Measurements from ENCODE around the gene NTNG2.

Gene NTNG2

DNA sequence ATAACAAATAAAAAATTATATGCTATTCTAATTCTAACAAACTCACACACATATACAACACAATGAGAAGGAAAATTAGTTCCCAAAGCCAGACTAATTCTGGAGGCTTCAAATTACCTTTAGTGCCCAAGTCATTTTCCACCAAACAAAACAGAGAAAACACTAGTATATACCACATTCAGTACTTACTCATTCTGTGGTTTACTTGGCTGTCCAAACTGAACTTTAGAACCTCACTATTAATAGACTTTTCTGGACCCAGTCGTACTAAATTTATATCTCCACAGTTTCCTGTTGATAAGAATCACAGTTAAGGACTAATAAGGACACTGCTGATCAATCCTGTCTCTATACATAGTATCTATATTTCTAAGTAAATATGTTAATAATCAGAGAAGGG is 126.5 kb downstream of the NTNG2 start:
- H3K36me3 ChIP-seq = peaks cover 85% of the 10 kb centered on the region
- H3K27ac ChIP-seq = no peak overlapping the region
- H3K4me3 ChIP-seq (ENCODE audit: low read depth in 1 of 2, low read length in 1 of 2) = no peak overlapping the region
- no peaks in the 10 kb centered on the region for H3K27me3 ChIP-seq
- H3K9me3 ChIP-seq = no peaks in the 10 kb centered on the region
- H3K4me1 ChIP-seq (ENCODE audit: control insufficient read depth in 1 of 2, insufficient read depth in 1 of 2, low read depth in 1 of 2, low read length in 1 of 2) = no peaks in the 10 kb centered on the region
- TF ChIP-seq, protein P1, sequence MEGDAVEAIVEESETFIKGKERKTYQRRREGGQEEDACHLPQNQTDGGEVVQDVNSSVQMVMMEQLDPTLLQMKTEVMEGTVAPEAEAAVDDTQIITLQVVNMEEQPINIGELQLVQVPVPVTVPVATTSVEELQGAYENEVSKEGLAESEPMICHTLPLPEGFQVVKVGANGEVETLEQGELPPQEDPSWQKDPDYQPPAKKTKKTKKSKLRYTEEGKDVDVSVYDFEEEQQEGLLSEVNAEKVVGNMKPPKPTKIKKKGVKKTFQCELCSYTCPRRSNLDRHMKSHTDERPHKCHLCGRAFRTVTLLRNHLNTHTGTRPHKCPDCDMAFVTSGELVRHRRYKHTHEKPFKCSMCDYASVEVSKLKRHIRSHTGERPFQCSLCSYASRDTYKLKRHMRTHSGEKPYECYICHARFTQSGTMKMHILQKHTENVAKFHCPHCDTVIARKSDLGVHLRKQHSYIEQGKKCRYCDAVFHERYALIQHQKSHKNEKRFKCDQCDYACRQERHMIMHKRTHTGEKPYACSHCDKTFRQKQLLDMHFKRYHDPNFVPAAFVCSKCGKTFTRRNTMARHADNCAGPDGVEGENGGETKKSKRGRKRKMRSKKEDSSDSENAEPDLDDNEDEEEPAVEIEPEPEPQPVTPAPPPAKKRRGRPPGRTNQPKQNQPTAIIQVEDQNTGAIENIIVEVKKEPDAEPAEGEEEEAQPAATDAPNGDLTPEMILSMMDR (IDR thresholded peaks at IDR 0.05) = no peak

DNA sequence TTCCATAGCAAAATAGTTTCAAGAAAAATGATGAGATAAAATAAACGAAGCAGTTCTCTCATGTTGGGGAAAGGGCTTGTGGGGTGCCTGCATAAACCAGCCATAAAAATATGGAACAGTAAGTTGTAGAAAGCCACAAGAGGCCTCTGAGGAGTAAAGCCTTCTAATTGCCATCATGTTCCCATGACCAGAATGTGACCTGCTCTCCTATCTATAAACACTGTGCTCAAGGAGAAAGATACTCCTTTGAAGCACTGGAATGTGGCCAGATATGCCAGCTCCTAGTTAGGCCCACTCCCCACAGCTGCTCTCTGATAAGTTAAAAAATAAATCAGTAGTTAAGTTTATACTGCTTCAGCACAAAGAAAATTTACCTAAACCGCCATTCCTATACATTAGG is 127.1 kb downstream of the NTNG2 start:
- Histone ChIP-seq H3K27ac (no peak overlapping the region), H3K36me3 (peaks cover 85% of the 10 kb centered on the region)
- TF ChIP-seq, protein P1 (IDR thresholded peaks at IDR 0.05) = no peak

GRCh38 chr9:132293145-132293721 is 131.4 kb downstream of the NTNG2 start:
- Histone ChIP-seq H3K36me3 (peaks cover 85% of the 10 kb centered on the region), H3K4me1 (ENCODE audit: control insufficient read depth in 1 of 2, insufficient read depth in 1 of 2, low read depth in 1 of 2, low read length in 1 of 2) (no peaks in the 10 kb centered on the region), H3K4me3 (ENCODE audit: low read depth in 1 of 2, low read length in 1 of 2) (no peak overlapping the region), H3K27ac (no peak overlapping the region), H3K27me3 (no peaks in the 10 kb centered on the region), H3K9me3 (no peaks in the 10 kb centered on the region)
- TF ChIP-seq, protein P1 (IDR thresholded peaks at IDR 0.05) = no peak

More for the DNA sequence above, 127.1 kb downstream of the NTNG2 start:
- H3K4me3 ChIP-seq (ENCODE audit: low read depth in 1 of 2, low read length in 1 of 2) = no peak overlapping the region
- H3K4me1 ChIP-seq (ENCODE audit: control insufficient read depth in 1 of 2, insufficient read depth in 1 of 2, low read depth in 1 of 2, low read length in 1 of 2) = no peaks in the 10 kb centered on the region
- no peaks in the 10 kb centered on the region for H3K27me3 ChIP-seq
- no peaks in the 10 kb centered on the region for H3K9me3 ChIP-seq
